Epithelial cell of proximal tubule (primary cell): ENCODE measurements around the gene RAPGEF5. TPM values are rescaled to one million over a fixed set of nuclear protein-coding genes. Genes with fewer than 3 reads are reported as not detected.

Experiments used
- DNase-seq: peaks from one replicate; pipeline ENCODE4 v3.0.0-alpha.2; 2011; ENCODE audit warnings: low read depth
- H3K4me3 ChIP-seq: 2 replicates; pipeline ENCODE4 v1.5.1; 2011; ENCODE audit warnings: low read depth, mild to moderate bottlenecking, low read length
- total RNA-seq: library from RNA; depleted of rRNA; stranded (reverse); fragments of >200 nt; gene quantifications from 2 replicates; pipeline ENCODE4 v1.2.3, GENCODE V29; 2015
- TF ChIP-seq, protein P1 (sequence below): conservative IDR thresholded peaks from 2 replicates; pipeline ENCODE4 v1.5.1; 2012; ENCODE audit warnings: low read depth, mild to moderate bottlenecking, low read length

Gene RAPGEF5
- total RNA-seq, 1 donor from 2014 or later: 8.3 TPM

DNA sequence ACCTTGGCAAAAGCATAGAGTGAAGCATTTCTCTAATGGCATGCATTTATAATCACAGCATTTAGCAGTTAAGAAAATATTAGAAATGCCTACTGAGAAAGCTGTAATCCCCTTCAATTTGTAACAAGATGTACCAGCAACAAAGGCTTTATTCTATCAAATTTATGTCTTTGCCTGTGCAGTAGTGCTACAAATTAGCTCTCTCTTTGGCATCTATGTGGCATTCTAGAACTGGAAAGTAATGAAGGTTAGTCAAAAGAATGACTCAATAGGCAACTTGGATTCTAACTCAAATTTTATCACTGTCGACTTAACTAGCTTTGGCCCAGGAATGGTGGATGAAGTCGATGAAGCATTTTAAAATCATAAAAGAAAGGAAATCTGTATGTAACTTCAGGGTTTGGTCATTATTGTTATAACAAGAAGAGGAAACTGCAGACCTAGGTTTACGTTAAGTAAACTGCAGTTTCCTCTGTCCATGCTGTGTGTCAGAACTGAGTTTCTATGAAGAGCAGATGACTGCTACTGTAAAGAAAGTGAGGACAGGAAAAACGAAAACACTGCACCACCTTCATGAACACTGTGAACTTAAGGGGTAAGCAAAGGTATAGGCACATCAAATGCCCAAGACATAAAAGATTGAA is 140.0 kb downstream of the RAPGEF5 start:
- TF ChIP-seq, protein P1, sequence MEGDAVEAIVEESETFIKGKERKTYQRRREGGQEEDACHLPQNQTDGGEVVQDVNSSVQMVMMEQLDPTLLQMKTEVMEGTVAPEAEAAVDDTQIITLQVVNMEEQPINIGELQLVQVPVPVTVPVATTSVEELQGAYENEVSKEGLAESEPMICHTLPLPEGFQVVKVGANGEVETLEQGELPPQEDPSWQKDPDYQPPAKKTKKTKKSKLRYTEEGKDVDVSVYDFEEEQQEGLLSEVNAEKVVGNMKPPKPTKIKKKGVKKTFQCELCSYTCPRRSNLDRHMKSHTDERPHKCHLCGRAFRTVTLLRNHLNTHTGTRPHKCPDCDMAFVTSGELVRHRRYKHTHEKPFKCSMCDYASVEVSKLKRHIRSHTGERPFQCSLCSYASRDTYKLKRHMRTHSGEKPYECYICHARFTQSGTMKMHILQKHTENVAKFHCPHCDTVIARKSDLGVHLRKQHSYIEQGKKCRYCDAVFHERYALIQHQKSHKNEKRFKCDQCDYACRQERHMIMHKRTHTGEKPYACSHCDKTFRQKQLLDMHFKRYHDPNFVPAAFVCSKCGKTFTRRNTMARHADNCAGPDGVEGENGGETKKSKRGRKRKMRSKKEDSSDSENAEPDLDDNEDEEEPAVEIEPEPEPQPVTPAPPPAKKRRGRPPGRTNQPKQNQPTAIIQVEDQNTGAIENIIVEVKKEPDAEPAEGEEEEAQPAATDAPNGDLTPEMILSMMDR: no peak
- no peak overlapping the region for H3K4me3 ChIP-seq
- DNase-seq: no peak

DNA sequence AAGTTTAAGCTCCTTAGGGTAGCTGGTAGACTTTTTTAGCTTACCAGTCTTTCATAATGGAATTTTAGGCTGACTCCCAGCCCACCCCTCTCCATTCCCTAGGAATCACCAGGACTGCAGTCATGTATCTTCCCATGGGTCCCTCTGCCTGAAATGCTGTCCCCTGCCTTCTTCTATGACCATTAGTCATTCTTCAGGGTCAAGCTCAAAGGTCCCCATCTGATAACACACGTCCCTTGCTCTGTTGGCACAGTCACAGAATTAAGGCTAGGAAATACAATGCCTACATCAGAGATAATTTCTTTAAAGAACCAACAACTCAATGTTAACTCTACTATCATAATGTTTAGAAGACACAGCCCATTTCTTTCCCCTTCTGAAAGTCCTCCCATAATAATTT is 140.6 kb downstream of the RAPGEF5 start:
- no peak for DNase-seq
- TF ChIP-seq, protein P1: no peak
- H3K4me3 ChIP-seq: no peak overlapping the region

DNA sequence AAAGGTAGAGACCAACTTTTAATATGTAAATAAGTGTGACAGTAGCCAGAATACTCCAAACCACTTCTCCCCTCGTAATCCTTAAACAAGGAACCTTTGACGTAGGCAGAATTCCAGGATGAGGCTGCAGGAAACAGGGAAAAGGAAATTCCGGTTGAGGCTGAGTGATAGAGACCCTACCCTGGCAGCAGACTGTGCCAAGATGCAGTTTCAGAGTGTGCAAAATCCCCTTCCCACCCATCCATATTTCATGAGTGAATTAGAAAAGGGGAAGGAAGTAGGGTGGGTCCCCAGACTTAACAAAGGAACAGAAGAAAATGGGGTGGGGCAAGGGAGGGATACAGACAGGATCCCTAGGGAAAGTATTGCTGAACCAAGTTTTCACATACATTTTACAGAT is 143.0 kb downstream of the RAPGEF5 start:
- TF ChIP-seq, protein P1: no peak
- no peak for DNase-seq
- no peak overlapping the region for H3K4me3 ChIP-seq

DNA sequence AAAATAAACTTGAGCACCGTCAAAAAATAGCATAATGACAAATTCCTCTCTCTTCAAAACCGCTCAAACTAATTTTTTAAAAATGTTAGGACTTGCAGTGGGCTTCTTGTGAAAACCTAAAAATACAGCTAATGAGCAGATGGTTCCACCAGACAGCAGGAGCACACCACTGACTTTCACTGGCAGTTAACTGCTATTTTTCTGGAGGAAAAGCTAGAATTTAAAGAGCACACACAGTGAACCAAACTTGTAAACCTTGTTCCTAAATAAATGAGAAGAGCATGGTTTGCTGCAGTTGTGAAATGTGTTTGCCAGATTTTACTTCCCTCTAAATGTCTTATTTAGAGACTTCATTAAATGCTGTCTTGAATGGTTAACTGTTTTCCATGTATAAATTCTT is 143.9 kb downstream of the RAPGEF5 start:
- TF ChIP-seq, protein P1: no peak
- H3K4me3 ChIP-seq: no peak overlapping the region
- no peak for DNase-seq

DNA sequence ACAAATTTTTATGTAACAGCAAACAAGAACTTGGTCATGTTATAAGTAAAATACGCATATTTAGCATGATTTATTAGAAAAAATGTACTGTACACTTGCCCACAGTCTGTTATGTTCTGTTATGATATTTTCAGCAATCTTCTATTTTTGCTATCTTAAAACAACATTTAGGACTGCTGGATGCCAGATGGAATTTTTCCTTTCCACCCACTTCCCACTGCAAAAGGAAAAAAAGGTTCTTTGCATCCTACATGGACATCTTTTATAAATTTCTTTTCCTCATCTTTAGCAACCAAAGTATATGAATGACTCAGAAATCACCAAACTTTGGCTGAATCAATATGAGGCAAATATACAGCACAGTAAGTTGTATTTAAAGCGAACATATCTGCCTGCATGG is 146.0 kb downstream of the RAPGEF5 start:
- DNase-seq: no peak
- no peak overlapping the region for H3K4me3 ChIP-seq
- TF ChIP-seq, protein P1: no peak

DNA sequence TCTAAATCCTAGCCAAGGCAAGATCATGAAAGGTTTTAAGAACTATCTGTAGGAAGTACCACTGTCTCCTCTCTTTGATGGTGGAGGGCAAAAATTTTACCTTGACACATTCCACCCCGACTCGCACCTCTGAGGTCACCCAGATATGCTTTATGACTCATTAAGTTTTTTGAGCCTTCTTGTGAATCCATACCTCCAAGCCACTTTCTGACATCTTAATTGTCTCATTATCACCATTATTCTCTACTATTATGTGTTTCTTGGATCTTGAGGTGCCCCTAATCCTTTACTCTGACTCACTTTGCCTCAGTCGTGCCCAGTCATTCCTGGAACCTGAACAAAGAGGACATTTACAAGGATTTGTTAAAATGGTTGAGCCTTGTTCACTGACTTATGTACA is 146.6 kb downstream of the RAPGEF5 start:
- H3K4me3 ChIP-seq: no peak overlapping the region
- DNase-seq: no peak
- TF ChIP-seq, protein P1: no peak

DNA sequence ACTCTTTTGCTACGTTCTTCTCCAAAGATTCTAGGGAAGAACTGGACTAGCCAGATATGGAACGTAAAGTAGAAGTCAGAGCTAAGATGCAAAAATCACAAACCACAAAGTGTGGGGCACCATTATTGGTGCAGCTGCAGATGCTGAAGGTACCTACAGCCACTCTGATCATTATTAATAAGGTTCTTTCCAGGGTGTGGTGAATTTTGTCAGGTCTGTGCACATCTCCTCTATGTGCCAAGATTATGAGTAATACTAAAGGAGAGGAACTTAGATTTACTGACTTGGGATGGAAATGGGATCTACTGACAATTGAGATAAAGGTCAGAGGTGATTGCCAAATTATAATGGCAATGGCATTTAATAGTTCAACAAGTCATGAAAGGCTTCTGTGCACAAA is 148.2 kb downstream of the RAPGEF5 start:
- no peak for DNase-seq
- no peak overlapping the region for H3K4me3 ChIP-seq
- TF ChIP-seq, protein P1: no peak
